Cardiac muscle cell (in vitro differentiated cells and primary cell): ENCODE measurements around the gene NFATC2IP. TPM values are rescaled to one million over a fixed set of nuclear protein-coding genes. Genes with fewer than 3 reads are reported as not detected.
"Not testable (repeated sequence)": the region's sequence is repeated elsewhere in the genome, so short reads cannot be mapped to it uniquely, and the experiment has no call there.

Experiments
- DNase-seq, 2 donors: peaks; one replicate each; pipeline versions ENCODE4 v3.0.0 to v3.0.0-alpha.2; 2010 to 2017; ENCODE audit warnings: low read depth in 1 of 2, low spot score in 1 of 2
- H3K27ac ChIP-seq: fragments of 200-600 bp; sonication (generic); 2 replicates; pipeline ENCODE4 v1.5.1; 2016
- H3K27me3 ChIP-seq: fragments of 200-600 bp; sonication (generic); 2 replicates; pipeline ENCODE4 v1.6.0; 2016; ENCODE audit warnings: control low read depth
- H3K36me3 ChIP-seq: fragments of 200-600 bp; sonication (generic); 2 replicates; pipeline ENCODE4 v1.5.1; 2016; ENCODE audit warnings: control low read depth
- H3K4me1 ChIP-seq: fragments of 200-600 bp; sonication (generic); 2 replicates; pipeline ENCODE4 v1.8.1; 2017; ENCODE audit warnings: low read depth, mild to moderate bottlenecking, mixed run types
- H3K4me3 ChIP-seq: fragments of 200-600 bp; sonication (generic); 2 replicates; pipeline ENCODE4 v1.5.1; 2016; ENCODE audit warnings: mild to moderate bottlenecking
- H3K9me3 ChIP-seq: fragments of 200-600 bp; sonication (generic); 2 replicates; pipeline ENCODE4 v1.5.1; 2017; ENCODE audit warnings: low read depth, mild to moderate bottlenecking, control low read depth
- polyA plus RNA-seq: library from polyadenylated mRNA; unstranded; fragments of >200 nt; fragmentation: Nextera tagmentation; extraction: Ambion mirVana; gene quantifications from 2 replicates; pipeline ENCODE4 v1.2.1, GENCODE V29; 2016
- total RNA-seq: library from RNA; depleted of rRNA; stranded (reverse); fragments of >200 nt; gene quantifications from 2 replicates; pipeline ENCODE4 v1.2.3, GENCODE V29; 2016
- TF ChIP-seq, protein P1 (sequence below): IDR thresholded peaks from 2 replicates; pipeline ENCODE4 v1.5.1; 2012; ENCODE audit warnings: low read depth, mild to moderate bottlenecking, low read length

Gene NFATC2IP
- total and polyA plus RNA-seq, 2 experiments from 2014 or later: 46.5 to 71.6 TPM

DNA sequence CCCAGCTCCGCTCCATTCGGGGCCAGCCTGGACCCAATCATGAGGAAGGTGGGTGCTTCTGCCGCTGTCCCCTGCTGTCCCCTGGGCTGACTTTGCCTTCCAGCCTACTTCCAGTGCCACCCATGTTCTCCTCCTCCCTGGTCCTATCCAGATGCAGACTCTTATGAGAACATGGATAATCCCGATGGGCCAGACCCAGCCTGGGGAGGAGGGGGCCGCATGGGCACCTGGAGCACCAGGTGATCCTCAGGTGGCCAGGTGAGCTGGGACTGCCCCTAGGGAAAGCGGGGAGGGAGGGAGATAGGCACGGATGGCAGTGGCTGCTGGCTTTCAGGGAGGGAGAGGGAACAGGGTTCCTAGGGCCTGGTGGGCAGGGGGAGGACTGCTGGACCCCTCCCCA is 12.0 kb upstream of the NFATC2IP start:
- Histone ChIP-seq H3K4me1 (no peaks in the 10 kb centered on the region), H3K27ac (no peak overlapping the region), H3K9me3 (no peaks in the 10 kb centered on the region), H3K36me3 (no peaks in the 10 kb centered on the region), H3K4me3 (no peak overlapping the region), H3K27me3 (no peaks in the 10 kb centered on the region)
- DNase-seq: no peak
- TF ChIP-seq, protein P1, sequence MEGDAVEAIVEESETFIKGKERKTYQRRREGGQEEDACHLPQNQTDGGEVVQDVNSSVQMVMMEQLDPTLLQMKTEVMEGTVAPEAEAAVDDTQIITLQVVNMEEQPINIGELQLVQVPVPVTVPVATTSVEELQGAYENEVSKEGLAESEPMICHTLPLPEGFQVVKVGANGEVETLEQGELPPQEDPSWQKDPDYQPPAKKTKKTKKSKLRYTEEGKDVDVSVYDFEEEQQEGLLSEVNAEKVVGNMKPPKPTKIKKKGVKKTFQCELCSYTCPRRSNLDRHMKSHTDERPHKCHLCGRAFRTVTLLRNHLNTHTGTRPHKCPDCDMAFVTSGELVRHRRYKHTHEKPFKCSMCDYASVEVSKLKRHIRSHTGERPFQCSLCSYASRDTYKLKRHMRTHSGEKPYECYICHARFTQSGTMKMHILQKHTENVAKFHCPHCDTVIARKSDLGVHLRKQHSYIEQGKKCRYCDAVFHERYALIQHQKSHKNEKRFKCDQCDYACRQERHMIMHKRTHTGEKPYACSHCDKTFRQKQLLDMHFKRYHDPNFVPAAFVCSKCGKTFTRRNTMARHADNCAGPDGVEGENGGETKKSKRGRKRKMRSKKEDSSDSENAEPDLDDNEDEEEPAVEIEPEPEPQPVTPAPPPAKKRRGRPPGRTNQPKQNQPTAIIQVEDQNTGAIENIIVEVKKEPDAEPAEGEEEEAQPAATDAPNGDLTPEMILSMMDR: no peak

DNA sequence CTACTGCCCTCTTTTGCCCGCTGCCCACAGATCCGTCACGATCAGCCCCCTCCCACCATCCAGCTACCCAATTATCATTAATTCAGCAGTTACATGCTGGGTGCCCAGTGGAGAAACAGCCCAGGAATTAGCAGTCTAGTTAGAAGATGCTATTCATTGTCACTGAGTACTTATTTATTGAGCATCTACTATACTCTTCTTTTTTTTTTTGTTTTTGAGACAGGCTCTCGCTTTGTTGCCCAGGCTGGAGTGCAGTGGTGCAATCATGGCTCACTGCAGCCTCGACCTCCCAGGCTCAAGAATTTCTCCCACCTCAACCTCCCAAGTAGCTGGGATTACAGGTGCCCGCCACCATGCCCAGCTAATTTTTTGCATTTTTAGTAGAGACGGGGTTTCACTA is 10.9 kb upstream of the NFATC2IP start:
- H3K4me3 ChIP-seq, H3K4me1 ChIP-seq, H3K9me3 ChIP-seq, H3K27me3 ChIP-seq, H3K27ac ChIP-seq, H3K36me3 ChIP-seq, DNase-seq: not testable (repeated sequence)

- Histone ChIP-seq H3K27me3 (no peaks in the 10 kb centered on the region), H3K4me1 (no peaks in the 10 kb centered on the region), H3K27ac (no peak overlapping the region), H3K9me3 (no peaks in the 10 kb centered on the region), H3K36me3 (no peaks in the 10 kb centered on the region), H3K4me3 (no peak overlapping the region)
- no peak for DNase-seq
- TF ChIP-seq, protein P1: no peak
Observed at GRCh38 chr16:28943281-28943680, 7.5 kb upstream of the NFATC2IP start.

DNA sequence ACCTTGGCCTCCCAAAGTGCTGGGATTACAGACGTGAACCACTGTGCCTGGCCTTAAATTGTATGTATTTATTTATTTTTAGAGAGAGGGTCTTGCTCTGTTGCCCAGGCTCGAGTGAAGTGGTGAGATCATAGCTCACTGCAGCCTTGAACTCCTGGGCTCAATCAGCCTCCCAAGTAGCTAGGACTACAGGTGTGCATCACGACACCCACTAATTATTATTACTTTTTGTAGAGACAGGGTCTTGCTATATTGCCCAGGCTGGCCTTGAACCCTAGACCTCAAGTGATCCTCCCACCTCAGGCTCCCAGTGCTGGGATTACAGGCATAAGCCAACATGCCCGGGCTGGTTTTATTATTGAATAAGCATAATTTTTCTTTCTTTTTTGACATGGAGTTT is 4.1 kb upstream of the NFATC2IP start:
- Histone ChIP-seq H3K36me3 (no peaks in the 10 kb centered on the region), H3K27me3 (no peaks in the 10 kb centered on the region), H3K4me3 (no peak overlapping the region), H3K27ac (no peak overlapping the region), H3K4me1 (peaks cover 1% of the 10 kb centered on the region), H3K9me3 (no peaks in the 10 kb centered on the region)
- DNase-seq: no peak
- TF ChIP-seq, protein P1: no peak

DNA sequence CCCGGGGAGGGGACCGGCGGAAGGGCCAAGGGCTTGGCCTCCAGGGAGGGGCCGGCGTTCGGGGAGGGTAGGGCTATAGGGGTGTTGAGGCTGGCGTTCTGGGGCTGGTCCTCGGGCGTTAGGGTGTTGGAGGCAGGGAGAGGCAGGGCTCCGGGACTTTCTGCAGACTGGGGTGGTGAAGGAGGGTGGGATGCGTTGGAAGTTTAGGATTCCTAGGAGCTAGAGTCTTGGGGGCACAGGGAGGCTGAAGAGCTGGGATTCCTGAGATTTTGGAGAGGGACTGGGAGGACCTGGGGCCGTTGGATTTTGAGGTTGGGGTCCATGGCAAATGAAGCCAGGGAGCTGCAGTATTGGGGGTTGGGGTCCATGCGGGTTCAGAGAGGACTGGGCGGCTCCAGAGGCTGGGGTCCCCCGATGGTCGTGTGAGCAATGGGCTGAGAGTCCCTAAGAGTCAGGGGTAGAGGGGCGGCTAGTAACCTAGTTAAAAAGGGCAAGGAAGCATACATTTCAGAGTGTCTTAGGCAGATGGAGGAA is 740 bp downstream of the NFATC2IP start:
- Histone ChIP-seq H3K36me3 (peaks cover 36% of the 10 kb centered on the region), H3K9me3 (no peaks in the 10 kb centered on the region), H3K4me1 (peaks cover 6% of the 10 kb centered on the region), H3K27me3 (no peaks in the 10 kb centered on the region), H3K4me3 (peak overlapping the region; percentile 80), H3K27ac (peak overlapping the region; percentile 42)
- no peak for DNase-seq
- TF ChIP-seq, protein P1: no peak

DNA sequence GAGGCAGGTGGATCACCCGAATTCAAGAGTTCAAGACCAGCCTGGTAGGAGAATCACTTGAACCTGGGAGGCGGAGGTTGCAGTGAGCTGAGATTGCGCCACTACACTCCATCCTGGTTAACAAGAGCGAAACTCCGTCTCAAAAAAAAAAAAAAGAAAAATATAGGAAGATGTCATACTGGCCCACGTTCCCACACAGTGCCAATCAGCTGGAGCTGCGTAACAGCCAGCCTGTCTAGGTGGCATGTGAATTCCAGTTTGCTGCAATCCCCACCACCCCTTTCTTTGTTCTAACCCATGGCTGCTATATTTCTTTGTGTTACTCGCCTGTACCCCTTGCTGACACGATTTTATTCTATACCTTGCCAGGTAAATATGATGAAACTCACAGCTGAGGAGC is 7.5 kb downstream of the NFATC2IP start:
- Histone ChIP-seq H3K36me3 (peaks cover 43% of the 10 kb centered on the region), H3K4me1 (no peaks in the 10 kb centered on the region), H3K9me3 (no peaks in the 10 kb centered on the region), H3K4me3 (no peak overlapping the region), H3K27ac (no peak overlapping the region), H3K27me3 (no peaks in the 10 kb centered on the region)
- TF ChIP-seq, protein P1: no peak
- DNase-seq: no peak
